Activated CD8-positive, alpha-beta T cell treated with anti-CD3 and anti-CD28 coated beads for 36 hours (primary cell): Measurements from ENCODE around the gene SEPTIN3. TPM values are rescaled to one million over a fixed set of nuclear protein-coding genes. Genes with fewer than 3 reads are reported as not detected.

Source experiments
- ATAC-seq: fragments of 200-7000 bp; cut with Tn5 transposase; one replicate; pipeline ENCODE4 v1.10.0; 2021; ENCODE audit warnings: mild to moderate bottlenecking, moderate library complexity
- CTCF ChIA-PET: fragments of 350-600 bp; sonication (Branson Sonifier 250); formaldehyde crosslinking; loops from one replicate; lab custom pipeline; 2021; ENCODE audit warnings: antibody characterized with exemption; lab: Charles Lee
- POLR2A ChIA-PET: fragments of 350-600 bp; sonication (Branson Sonifier 250); formaldehyde crosslinking; loops from one replicate; lab custom pipeline; 2021; ENCODE audit warnings: antibody characterized with exemption; lab: Charles Lee
- DNase-seq: peaks from one replicate; pipeline ENCODE4 v3.0.0-alpha.2; 2020
- H3K27ac Mint-ChIP-seq: one replicate; pipeline ENCODE4 v1.8.0; 2021; ENCODE audit warnings: mild to moderate bottlenecking, mixed read lengths
- H3K27me3 Mint-ChIP-seq: one replicate; pipeline ENCODE4 v1.8.0; 2021; ENCODE audit warnings: mixed read lengths
- H3K36me3 Mint-ChIP-seq: one replicate; pipeline ENCODE4 v1.8.0; 2021; ENCODE audit warnings: low read depth, mixed read lengths
- H3K4me1 Mint-ChIP-seq: one replicate; pipeline ENCODE4 v1.8.0; 2021; ENCODE audit warnings: low read depth, mixed read lengths
- H3K4me3 Mint-ChIP-seq: one replicate; pipeline ENCODE4 v1.8.0; 2021; ENCODE audit warnings: mild to moderate bottlenecking, moderate library complexity, mixed read lengths
- H3K9me3 Mint-ChIP-seq: one replicate; pipeline ENCODE4 v1.8.0; 2021; ENCODE audit warnings: mixed read lengths
- CTCF ChIP-seq: fragments of 200-600 bp; IDR thresholded peaks from one replicate; pipeline ENCODE4 v1.8.0; 2022; ENCODE audit warnings: antibody characterized with exemption, mild to moderate bottlenecking
- intact Hi-C: fragments of 100-400 bp; cut with micrococcal nuclease; formaldehyde crosslinking; loops from one replicate; pipeline ENCODE4 v1.10.0; 2022
- total RNA-seq, 2 experiments: library from RNA; stranded (reverse); gene quantifications; one replicate each; pipeline ENCODE4 v1.2.3, GENCODE V29; 2021

The SEPTIN3 gene
- total RNA-seq, 2 experiments from 2014 or later: 0.20 to 0.36 TPM

GRCh38 chr22:41979423-41980250 lies 10.4 kb downstream of the SEPTIN3 start:
- Mint-ChIP-seq H3K4me1 (no peaks in the 10 kb centered on the region), H3K36me3 (no peaks in the 10 kb centered on the region), H3K4me3 (no peak overlapping the region), H3K9me3 (no peaks in the 10 kb centered on the region), H3K27ac (no peak overlapping the region), H3K27me3 (peaks cover 34% of the 10 kb centered on the region)
- POLR2A ChIA-PET: interaction anchor here (1.2 kb wide), 1 partner anchor 241 kb away, joined by 3 read pairs; no protein-coding TSS in a partner anchor
- CTCF ChIA-PET: no interaction called here
- ATAC-seq (no peak), DNase-seq (no peak)
- intact Hi-C loops: no loop called here
- no peak for TF ChIP-seq CTCF

GRCh38 chr22:41982865-41983264 lies 13.6 kb downstream of the SEPTIN3 start:
- intact Hi-C loops: no loop called here
- ATAC-seq: no peak
- CTCF ChIA-PET: interaction anchor here (0.6 to 1.4 kb wide), 3 partner anchors 15 to 39 kb away, joined by 3 read pairs; no protein-coding TSS in a partner anchor
- Mint-ChIP-seq H3K4me3 (no peak overlapping the region), H3K4me1 (no peaks in the 10 kb centered on the region), H3K27ac (no peak overlapping the region), H3K36me3 (no peaks in the 10 kb centered on the region), H3K27me3 (peaks cover 11% of the 10 kb centered on the region), H3K9me3 (no peaks in the 10 kb centered on the region)
- no peak for DNase-seq
- no peak for TF ChIP-seq CTCF
- POLR2A ChIA-PET: interaction anchor here (1.1 kb wide), 1 partner anchor 10 kb away, joined by 3 read pairs; no protein-coding TSS in a partner anchor

GRCh38 chr22:41983513-41984405 lies 14.5 kb downstream of the SEPTIN3 start:
- Mint-ChIP-seq H3K27ac (no peak overlapping the region), H3K36me3 (no peaks in the 10 kb centered on the region), H3K4me1 (no peaks in the 10 kb centered on the region), H3K27me3 (peaks cover 7% of the 10 kb centered on the region), H3K9me3 (no peaks in the 10 kb centered on the region), H3K4me3 (no peak overlapping the region)
- ATAC-seq (no peak), DNase-seq (no peak)
- POLR2A ChIA-PET: interaction anchor here (1.1 kb wide), 1 partner anchor 9 kb away, joined by 3 read pairs; no protein-coding TSS in a partner anchor
- CTCF ChIA-PET: interaction anchor here (0.6 to 1.4 kb wide), 4 partner anchors 16 to 38 kb away, joined by 3 read pairs; no protein-coding TSS in a partner anchor
- TF ChIP-seq CTCF: no peak
- intact Hi-C loops: no loop called here

GRCh38 chr22:41987276-41987675 lies 18.0 kb downstream of the SEPTIN3 start:
- ATAC-seq (no peak), DNase-seq (no peak)
- no peaks in the 10 kb centered on the region for H3K36me3 Mint-ChIP-seq
- intact Hi-C loops: no loop called here
- ChIA-PET CTCF (no interaction called here), POLR2A (no interaction called here)
- H3K4me1 Mint-ChIP-seq: no peaks in the 10 kb centered on the region
- no peaks in the 10 kb centered on the region for H3K9me3 Mint-ChIP-seq
- no peak overlapping the region for H3K27ac Mint-ChIP-seq
- no peak for TF ChIP-seq CTCF
- no peak overlapping the region for H3K4me3 Mint-ChIP-seq
- H3K27me3 Mint-ChIP-seq: peaks cover 2% of the 10 kb centered on the region
